NCI-H2196 treated with DMSO at 0.1 percent for 48 hours (cell line): ENCODE data around the gene ZC3H10.
A peak's percentile ranks its signal among the peaks of the same experiment; 100 is the strongest.
"Not testable (repeated sequence)": the region's sequence is repeated elsewhere in the genome, so short reads cannot be mapped to it uniquely, and the experiment has no call there.

Source experiments
- DNase-seq: peaks from one replicate; lab custom pipeline; 2025; ENCODE audit not compliant: unreplicated experiment; lab: John Stamatoyannopoulos, UW

The ZC3H10 gene, protein sequence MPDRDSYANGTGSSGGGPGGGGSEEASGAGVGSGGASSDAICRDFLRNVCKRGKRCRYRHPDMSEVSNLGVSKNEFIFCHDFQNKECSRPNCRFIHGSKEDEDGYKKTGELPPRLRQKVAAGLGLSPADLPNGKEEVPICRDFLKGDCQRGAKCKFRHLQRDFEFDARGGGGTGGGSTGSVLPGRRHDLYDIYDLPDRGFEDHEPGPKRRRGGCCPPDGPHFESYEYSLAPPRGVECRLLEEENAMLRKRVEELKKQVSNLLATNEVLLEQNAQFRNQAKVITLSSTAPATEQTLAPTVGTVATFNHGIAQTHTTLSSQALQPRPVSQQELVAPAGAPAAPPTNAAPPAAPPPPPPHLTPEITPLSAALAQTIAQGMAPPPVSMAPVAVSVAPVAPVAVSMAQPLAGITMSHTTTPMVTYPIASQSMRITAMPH

DNA sequence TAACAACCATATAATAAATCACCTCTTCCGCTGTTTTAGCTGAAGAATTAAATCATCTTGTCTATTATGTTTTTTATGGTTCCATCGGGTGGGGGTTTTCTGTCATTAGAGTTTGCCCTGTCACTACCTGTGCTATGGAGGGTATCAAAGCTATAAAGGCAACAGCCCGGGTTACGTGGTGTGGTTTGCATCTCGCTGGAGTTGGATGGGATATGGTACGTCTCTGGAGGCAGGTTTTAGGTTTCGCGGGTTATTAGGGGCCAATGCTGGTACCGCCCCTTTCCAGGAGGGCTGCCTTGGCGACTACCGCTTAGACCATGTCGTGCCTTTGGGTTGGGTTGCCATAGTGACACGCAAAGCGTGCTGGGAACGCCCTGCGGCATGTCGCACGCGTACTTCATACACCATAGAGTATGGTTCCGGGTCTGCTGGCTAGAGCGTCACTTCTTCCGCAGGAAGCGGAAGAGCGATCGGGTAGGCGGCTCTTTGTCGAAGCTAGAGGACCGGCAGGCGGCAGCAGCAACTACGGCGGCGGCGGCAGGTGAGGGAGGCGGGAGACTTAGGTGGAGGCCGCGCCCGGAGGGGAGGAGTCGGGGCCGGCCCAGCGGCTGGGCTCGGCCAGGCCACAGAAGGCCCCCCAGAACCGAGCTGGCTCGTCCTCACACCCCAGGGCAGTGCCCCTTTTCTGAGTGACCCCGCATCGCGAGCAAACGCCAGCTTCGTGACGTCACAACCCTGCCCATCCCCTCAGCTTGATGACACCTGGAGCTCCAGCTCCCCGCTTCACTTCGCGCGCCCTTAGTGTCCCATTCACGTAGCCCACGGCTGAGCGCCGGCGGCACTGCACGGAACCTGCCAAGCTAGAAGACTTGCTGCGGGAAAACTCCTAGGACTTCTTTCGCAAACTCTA is at the start of gene ZC3H10:
TSS of gene ZC3H10 (plus strand) at position 489 of the 910 bp plus-strand sequence. CDS start 2,297 bp downstream, outside the sequence.
- DNase-seq = peak; percentile 98

DNA sequence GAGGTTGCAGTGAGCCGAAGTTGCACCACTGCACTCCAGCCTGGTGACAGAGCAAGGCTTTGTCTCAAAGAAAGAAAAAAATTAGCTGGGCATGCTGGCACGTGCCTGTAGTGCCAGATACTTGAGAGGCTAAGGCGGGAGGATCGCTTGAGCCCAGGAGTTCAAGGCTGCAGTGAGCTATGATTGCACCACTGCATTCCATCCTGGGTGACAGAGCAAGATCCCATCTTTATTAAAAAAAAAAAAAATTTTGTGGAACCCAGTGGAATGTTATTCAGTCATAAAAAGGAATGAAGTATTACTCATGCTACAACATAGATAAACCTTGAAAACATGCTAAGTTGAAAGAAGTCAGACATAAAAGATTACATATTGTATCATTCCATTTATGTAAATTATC is 46.4 kb upstream of the ZC3H10 start:
- no peak for DNase-seq

DNA sequence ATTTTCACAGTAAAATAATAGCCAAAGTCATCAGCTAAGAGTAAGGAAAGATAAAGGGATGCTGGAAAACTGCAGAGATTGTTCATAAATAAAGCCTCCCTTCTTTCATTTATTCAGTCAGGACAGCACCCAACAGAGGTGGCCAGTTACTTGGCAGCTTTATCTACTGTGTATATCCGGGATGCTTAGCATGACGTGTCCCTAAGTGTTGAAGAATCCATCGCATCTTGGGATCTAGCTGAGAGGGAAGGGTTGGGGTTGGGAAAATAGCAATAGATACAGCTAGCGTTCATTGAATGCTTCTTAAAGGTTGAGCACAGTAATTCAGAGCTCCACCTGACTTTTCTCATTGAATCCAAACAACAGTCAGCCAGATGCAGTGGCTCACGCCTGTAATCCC is 43.7 kb upstream of the ZC3H10 start:
- no peak for DNase-seq

DNA sequence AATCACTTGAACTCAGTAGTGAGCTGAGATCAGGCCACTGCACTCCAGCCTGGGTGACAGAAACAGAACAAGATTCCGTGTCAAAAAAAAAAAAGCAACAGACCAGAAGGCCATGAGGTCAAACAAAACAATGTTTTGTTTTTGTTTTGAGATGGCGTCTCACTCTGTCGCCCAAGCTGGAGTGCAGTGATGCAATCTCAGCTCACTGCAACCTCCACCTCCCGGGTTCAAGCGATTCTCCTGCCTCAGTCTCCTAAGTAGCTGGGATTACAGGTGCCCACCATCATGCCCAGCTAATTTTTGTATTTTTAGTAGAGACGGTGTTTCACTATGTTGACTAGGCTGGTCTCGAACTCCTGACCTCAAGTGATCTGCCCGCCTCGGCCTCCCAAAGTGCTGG is 40.1 kb upstream of the ZC3H10 start:
- DNase-seq = not testable (repeated sequence)

DNA sequence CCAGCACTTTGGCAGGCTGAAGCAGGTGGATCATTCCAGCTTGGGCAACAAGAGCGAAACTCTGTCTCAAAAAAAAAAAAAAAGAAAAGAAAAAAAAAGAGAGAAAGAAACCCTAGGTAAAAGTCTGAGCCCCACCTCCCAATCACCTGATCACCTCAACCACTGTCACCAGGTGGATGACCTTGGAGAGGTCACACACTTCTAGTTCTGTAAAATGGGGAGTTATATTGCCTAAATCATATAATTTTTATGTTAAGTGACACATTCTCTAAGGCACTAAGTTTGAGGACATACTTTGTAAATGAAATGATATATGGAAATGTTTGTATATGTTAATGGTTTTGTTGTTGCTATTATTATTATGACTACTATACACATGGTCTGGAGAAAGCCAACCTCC is 39.6 kb upstream of the ZC3H10 start:
- no peak for DNase-seq

DNA sequence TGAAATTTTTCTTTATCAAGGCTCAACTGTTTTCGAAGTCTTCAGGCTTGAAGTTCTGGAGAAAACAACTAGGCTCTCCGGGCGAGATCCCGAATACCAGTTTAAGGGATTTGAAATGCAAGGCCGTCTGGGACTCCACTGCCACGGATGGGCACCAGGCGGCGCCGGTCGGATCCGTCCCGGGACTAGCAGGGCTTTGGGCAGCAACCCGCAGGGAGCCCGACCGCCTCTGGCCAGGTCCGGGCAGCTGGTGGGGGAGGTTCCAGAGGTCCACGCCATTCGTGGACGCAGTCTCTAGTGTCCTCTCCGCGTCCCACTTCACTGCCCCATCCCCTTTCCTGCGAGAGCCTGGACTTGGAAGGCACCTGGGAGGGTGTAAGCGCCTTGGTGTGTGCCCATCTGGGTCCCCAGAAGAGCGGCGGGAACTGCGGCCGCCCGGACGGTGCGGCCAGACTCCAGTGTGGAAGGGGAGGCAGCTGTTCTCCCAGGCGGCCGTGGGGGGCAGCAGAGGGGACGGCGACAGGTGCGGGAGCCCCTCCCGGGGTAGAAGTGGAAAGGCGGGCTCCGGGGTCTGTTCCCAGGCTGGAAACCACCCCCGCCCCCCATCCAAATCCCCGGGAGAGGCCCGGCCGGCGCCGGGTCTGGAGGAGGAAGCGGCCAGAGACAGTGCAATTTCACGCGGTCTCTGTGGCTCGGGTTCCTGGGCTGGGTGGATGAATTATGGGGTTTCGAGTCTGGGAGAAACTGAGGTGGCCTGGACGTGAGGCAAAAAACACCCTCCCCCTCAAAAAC is 38.9 kb upstream of the ZC3H10 start:
- DNase-seq = peak; percentile 56

DNA sequence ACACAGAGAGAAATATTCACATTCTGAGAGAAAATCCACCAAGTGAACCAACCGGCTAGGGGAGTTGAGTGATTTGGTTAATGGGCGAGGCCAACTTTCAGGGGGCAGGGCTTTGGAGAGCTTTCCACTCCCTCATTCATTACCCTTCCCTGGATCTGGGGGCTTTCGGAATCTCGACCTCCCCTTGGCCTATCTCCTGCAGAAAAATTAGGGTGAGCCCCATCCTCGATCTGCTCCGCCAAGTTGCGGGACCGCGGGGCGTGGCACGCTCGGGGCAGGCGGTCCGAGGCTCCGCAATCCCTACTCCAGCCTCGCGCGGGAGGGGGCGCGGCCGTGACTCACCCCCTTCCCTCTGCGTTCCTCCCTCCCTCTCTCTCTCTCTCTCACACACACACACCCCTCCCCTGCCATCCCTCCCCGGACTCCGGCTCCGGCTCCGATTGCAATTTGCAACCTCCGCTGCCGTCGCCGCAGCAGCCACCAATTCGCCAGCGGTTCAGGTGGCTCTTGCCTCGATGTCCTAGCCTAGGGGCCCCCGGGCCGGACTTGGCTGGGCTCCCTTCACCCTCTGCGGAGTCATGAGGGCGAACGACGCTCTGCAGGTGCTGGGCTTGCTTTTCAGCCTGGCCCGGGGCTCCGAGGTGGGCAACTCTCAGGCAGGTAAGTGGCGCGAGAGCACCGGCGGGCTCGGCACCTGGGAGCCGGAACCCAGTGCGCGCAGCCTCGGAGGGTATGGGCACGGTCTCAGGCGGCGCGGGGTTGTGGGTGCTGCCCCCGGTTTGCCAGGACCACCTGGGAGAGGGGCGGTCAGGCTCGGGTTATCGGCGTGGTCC is 38.1 kb upstream of the ZC3H10 start, which contains the start of gene ERBB3:
TSS of gene ERBB3 (plus strand) at position 443 of the 833 bp plus-strand sequence. CDS start at position 579, 136 bp downstream.
- DNase-seq = peak; percentile 57

DNA sequence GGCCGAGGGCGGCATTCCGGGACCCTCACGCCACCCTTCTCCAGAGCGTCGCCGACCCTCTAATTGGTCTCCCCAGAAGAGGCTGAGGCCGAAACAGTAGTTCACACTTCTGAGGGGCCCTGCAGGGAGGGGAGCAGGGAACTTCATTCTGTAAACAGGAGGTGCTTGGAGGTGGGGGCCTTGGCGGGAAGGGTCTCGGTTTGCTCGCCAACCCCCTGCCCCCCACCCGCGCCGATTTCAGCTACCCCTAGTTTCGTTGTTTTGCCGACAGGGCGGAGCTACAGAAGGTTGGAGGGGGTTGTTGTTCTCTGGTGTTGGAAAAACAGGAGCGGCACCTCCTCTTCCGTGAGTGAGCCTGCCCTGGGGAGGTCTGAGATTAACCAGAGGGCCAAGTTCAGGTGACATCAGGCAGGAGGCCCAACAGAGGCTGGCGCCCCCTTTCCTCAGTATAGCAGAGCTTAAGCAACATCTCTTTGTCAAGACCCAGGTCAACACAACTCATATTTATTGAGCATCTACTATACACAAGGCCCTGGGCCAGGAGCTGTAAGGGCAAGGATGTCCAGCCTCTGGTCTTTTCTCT is 37.4 kb upstream of the ZC3H10 start:
- DNase-seq = no peak

DNA sequence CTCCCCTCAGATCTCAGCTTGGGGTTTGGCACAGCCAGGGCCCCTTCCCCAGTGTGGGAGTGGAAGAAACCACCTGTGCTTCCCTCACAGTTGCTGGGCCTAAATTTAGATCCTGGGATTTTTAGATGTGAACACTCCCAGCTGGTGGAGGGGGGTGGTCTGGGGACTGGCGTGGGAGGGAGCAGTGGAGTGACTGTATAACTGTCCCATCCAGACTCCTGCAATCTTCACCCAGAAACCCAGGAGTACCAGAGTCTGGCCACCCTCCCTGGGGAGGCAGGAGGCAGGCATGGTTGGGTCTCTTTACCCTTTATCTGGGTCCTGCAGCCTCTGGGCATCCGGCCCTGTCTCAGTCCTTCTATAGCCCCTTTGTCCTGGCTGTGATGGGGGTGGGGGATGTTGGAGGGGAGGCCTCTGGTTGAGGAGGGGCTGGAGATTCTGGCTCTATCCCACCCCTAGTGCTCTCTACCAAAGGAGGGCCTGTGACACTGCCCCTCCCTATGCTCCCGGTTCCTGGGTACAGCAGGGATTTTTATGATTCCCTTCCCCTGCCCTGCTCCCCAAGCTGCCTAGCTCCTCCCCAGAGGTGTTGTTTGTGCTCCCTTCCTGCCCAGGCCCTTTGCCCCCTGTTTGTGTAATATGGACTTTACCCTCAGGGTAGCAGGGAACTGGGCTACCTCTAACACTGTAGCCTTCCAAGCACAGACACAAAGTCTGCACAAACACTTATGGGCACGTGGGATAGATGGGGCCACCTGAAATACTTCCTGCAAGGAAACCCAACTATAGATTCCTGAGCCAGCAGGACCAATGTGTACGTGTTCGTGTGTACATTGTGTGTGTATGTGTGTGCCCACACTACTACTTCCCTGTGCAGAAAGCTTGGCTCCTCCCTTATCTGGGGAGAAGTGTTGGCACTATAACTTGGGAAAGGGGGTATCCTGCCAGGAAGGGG is 36.4 kb upstream of the ZC3H10 start:
- no peak for DNase-seq

DNA sequence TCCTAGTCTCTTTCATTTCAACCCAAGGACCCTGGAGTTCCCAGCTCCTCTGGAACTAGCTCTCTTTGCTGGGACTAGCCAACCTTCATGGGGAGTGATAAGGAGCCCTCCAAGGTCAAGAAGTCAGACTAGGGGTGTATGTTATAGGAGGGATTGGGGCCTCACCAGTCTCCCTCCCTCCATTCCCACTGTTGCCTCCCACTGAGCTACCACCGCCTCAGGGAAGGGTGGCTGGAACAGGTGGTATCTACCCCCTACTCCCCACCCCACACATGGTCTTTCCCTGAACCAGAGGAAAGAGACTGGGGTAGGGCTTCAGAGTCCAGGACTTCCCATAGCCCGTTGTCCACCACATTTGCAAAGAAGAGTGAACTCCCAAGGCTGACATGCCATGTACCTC is 35.7 kb upstream of the ZC3H10 start:
- no peak for DNase-seq

DNA sequence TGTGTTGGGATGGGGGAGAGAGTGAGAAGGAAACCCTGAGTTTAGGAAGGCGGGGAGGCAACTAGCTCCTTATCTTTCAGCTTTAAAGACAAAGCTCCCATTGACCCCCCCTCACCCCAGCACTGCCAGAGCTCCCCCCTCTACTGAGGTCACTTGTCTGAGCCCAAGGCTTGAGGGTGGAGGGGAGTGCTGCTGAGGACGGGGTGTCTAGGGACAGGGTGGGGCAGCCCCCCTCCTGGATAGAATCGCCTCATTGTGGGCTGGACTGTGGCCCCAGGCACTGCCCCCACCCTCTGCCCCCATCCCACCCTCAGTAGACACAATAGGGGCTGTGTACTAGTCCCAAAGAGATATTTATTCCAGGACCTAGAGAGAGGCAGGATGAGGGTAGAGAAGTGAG is 35.1 kb upstream of the ZC3H10 start:
- DNase-seq = no peak

DNA sequence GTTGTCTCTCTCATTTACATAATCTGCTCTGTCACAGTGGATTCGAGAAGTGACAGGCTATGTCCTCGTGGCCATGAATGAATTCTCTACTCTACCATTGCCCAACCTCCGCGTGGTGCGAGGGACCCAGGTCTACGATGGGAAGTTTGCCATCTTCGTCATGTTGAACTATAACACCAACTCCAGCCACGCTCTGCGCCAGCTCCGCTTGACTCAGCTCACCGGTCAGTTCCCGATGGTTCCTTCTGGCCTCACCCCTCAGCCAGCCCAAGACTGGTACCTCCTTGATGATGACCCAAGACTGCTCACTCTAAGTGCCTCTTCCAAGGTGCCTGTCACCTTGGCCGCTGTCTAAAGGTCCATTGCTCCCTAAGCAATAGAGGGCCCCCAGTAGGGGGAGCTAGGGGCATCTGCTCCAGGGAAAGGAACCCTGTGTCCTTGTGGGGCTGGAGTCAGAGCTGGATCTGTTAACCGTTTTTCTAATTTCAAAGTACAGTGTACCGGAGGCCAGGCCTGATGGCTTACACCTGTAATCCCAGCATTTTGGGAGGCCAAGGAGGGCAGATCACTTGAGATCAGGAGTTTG is 33.0 kb upstream of the ZC3H10 start:
- DNase-seq = no peak

DNA sequence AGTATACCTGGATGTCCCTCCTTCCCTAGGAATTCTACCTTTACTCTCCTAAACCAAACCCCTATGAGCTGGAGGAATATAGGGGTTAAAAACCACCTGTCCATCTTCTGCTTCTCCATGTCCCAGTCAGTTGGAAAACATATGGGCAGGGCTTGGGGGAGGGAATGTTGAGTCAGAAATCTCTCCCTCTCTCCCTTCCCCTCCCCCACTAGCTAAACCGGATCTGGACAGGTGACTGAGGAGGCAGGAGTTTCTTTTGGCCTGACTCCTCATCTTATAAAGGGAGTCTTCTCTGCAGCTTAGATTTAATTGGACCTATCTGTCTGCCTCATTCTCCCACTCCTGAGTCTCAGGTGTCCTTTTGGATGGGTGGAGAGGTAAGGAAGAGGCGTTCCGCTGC is 32.0 kb upstream of the ZC3H10 start:
- no peak for DNase-seq

DNA sequence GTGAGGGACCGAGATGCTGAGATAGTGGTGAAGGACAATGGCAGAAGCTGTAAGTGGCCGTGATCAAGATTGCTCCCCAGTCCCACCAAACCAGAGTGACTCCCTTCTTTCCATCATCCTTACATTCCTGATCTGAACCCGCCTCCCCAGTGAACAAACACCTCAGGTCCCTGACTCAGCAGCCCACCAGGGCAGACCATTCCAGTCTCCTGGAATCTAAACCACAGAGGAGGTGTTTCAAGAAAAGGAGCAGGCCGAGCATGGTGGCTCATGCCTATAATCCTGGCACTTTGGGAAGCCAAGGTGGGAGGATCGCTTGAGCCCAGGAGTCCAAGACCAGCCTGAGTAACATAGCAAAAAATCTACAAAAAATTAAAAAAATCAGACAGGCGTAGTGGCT is 31.5 kb upstream of the ZC3H10 start:
- DNase-seq = no peak

DNA sequence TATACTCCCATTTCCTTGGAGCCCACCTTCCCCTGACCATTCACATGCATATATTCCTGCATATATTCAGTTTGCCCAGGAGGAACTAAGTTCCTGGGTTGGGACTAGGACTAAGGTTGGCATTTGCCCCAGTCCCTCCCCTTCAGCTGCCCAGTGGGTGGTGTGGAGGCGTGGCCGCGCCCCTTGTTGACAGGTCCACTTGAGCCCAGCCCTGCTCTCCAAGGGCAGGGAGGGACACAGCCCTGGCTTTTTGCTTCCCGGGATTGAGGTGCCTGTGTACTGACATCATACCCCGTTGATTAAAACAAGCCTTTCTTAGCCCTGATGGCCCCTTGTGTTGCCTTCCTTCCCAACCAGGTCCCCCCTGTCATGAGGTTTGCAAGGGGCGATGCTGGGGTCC is 30.8 kb upstream of the ZC3H10 start:
- DNase-seq = peak; percentile 43

DNA sequence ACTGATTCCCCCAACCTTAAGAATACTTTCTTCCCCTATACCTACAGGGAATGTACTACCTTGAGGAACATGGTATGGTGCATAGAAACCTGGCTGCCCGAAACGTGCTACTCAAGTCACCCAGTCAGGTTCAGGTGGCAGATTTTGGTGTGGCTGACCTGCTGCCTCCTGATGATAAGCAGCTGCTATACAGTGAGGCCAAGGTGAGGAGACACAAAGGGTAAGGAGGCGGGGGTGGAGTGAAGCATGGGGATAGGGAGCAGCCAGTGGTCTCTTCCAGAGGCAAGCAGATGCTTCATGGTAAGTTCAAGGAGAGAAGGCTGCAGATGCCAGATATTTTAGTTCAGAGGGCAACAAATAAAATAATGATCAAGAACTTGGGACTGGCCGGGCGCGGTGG is 20.3 kb upstream of the ZC3H10 start:
- DNase-seq = no peak

DNA sequence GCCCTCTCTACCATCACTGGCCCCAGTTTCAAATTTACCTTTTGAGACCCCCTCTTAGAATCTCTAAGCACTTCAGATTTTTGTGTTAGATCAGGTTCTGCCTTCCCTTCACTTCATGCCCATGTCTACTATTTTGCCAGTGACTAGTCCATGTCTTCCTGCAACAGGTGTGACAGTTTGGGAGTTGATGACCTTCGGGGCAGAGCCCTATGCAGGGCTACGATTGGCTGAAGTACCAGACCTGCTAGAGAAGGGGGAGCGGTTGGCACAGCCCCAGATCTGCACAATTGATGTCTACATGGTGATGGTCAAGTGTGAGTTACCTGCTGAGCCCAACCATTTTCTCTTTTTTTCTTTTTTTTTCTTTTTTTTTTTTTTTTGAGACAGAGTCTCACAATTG is 19.5 kb upstream of the ZC3H10 start:
- no peak for DNase-seq

DNA sequence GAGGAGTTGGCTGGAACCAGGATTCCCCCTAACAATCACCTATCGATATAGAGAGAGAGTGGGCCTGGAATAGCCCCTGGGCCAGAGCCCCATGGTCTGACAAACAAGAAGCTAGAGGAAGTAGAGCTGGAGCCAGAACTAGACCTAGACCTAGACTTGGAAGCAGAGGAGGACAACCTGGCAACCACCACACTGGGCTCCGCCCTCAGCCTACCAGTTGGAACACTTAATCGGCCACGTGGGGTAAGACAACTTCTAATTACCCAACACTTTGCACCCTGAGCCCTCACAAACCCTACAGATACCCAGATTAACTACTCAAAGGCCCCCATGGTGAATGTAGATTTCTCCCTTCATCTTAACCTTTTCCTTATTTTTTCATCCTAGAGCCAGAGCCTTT is 18.3 kb upstream of the ZC3H10 start:
- DNase-seq = no peak
